Parathyroid adenoma (tissue), 2 donors: Measurements from ENCODE around the gene C10orf67.

Experiments used
- H2AFZ ChIP-seq: fragments of 300-600 bp; sonication (generic); one replicate; pipeline ENCODE4 v1.7.0; 2017; ENCODE audit warnings: antibody characterized with exemption, mild to moderate bottlenecking
- H3K27ac ChIP-seq: fragments of 300-600 bp; sonication (generic); one replicate; pipeline ENCODE4 v1.7.0; 2017
- H3K27me3 ChIP-seq: fragments of 300-600 bp; sonication (generic); one replicate; pipeline ENCODE4 v1.7.0; 2017; ENCODE audit warnings: low read length; ENCODE audit not compliant: control insufficient read depth, insufficient read depth
- H3K36me3 ChIP-seq: fragments of 300-600 bp; sonication (generic); one replicate; pipeline ENCODE4 v1.7.0; 2017; ENCODE audit warnings: low read length; ENCODE audit not compliant: control insufficient read depth, insufficient read depth
- H3K4me1 ChIP-seq: fragments of 300-600 bp; sonication (generic); one replicate; pipeline ENCODE4 v1.7.0; 2017; ENCODE audit warnings: control low read depth
- H3K4me2 ChIP-seq: fragments of 300-600 bp; sonication (generic); one replicate; pipeline ENCODE4 v1.7.0; 2017; ENCODE audit warnings: low read length
- H3K4me3 ChIP-seq: fragments of 300-600 bp; sonication (generic); one replicate; pipeline ENCODE4 v1.7.0; 2017; ENCODE audit warnings: low read depth, low read length
- H3K79me2 ChIP-seq: fragments of 300-600 bp; sonication (generic); one replicate; pipeline ENCODE4 v1.7.0; 2017; ENCODE audit warnings: control low read depth
- H3K9ac ChIP-seq: fragments of 300-600 bp; sonication (generic); one replicate; pipeline ENCODE4 v1.7.0; 2017; ENCODE audit warnings: mild to moderate bottlenecking
- H3K9me3 ChIP-seq: fragments of 300-600 bp; sonication (generic); one replicate; pipeline ENCODE4 v1.7.0; 2017; ENCODE audit warnings: low read length; ENCODE audit not compliant: control insufficient read depth
- TF ChIP-seq, protein P1 (sequence below): fragments of 300-600 bp; sonication (generic); IDR thresholded peaks from one replicate; pipeline ENCODE4 v1.7.0; 2017; ENCODE audit warnings: antibody characterized with exemption, mild to moderate bottlenecking
- donor health status: primary hyperparathyroidism.

The C10orf67 gene

GRCh38 chr10:23293145-23293724, 51.4 kb downstream of the C10orf67 start:
- no peaks in the 10 kb centered on the region for H3K79me2 ChIP-seq
- H3K36me3 ChIP-seq: no peaks in the 10 kb centered on the region
- TF ChIP-seq, protein P1, sequence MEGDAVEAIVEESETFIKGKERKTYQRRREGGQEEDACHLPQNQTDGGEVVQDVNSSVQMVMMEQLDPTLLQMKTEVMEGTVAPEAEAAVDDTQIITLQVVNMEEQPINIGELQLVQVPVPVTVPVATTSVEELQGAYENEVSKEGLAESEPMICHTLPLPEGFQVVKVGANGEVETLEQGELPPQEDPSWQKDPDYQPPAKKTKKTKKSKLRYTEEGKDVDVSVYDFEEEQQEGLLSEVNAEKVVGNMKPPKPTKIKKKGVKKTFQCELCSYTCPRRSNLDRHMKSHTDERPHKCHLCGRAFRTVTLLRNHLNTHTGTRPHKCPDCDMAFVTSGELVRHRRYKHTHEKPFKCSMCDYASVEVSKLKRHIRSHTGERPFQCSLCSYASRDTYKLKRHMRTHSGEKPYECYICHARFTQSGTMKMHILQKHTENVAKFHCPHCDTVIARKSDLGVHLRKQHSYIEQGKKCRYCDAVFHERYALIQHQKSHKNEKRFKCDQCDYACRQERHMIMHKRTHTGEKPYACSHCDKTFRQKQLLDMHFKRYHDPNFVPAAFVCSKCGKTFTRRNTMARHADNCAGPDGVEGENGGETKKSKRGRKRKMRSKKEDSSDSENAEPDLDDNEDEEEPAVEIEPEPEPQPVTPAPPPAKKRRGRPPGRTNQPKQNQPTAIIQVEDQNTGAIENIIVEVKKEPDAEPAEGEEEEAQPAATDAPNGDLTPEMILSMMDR: no peak
- no peaks in the 10 kb centered on the region for H3K4me1 ChIP-seq
- H3K27me3 ChIP-seq: no peaks in the 10 kb centered on the region
- no peak overlapping the region for H3K9ac ChIP-seq
- H3K27ac ChIP-seq: no peak overlapping the region
- H3K4me2 ChIP-seq: no peak overlapping the region
- no peaks in the 10 kb centered on the region for H3K9me3 ChIP-seq
- H3K4me3 ChIP-seq: no peak overlapping the region
- H2AFZ ChIP-seq: no peak overlapping the region

DNA sequence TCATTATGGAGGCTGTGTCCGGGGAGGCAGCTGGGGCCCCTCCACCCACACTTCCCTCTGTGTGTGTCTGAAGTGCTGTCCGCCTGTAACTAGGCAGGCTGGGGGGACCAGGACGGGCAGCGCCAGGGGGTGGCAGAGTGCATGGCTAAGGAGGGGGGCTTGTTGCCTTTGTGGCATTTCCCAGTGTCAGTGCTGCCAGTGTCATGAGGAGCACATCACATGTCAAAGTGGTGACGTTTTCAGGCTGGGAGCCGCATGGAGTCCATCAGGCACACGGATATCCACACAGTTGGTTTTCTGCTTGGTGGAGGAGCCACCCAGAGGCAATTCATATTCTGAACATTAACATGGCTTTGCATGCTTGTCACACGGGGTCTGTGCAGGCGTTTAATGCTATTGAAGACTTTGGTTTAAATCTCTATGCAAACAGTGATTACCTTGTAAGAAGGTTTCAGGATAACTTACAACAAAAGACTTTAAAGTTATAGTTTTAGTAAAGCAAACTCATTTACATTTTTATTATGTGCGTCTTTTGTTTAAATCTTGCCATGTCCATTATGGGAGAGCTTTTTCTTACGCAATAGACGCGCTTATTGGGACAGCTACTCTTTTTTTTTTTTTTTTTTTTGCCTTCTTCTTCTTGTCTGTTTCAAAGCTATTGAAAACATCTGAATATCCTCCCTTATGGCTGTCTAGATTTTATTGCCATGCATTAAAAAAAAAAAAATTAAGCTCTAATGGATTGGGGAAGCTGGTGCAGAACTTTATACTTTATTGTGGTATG, 52.9 kb downstream of the C10orf67 start:
- H3K79me2 ChIP-seq: no peaks in the 10 kb centered on the region
- H2AFZ ChIP-seq: no peak overlapping the region
- H3K4me3 ChIP-seq: no peak overlapping the region
- TF ChIP-seq, protein P1: no peak
- H3K27me3 ChIP-seq: no peaks in the 10 kb centered on the region
- no peaks in the 10 kb centered on the region for H3K9me3 ChIP-seq
- H3K4me1 ChIP-seq: no peaks in the 10 kb centered on the region
- H3K36me3 ChIP-seq: no peaks in the 10 kb centered on the region
- H3K4me2 ChIP-seq: no peak overlapping the region
- H3K9ac ChIP-seq: no peak overlapping the region
- no peak overlapping the region for H3K27ac ChIP-seq

- no peaks in the 10 kb centered on the region for H3K9me3 ChIP-seq
- TF ChIP-seq, protein P1: no peak
- H3K4me1 ChIP-seq: no peaks in the 10 kb centered on the region
Observed at GRCh38 chr10:23284674-23285335, 59.8 kb downstream of the C10orf67 start.

GRCh38 chr10:23284155-23284554, 60.4 kb downstream of the C10orf67 start:
- Histone ChIP-seq H3K4me2 (no peak overlapping the region), H3K9ac (no peak overlapping the region), H3K4me1 (no peaks in the 10 kb centered on the region), H3K79me2 (no peaks in the 10 kb centered on the region), H3K9me3 (no peaks in the 10 kb centered on the region), H3K27me3 (no peaks in the 10 kb centered on the region), H3K36me3 (no peaks in the 10 kb centered on the region), H3K27ac (no peak overlapping the region), H2AFZ (no peak overlapping the region), H3K4me3 (no peak overlapping the region)
- TF ChIP-seq, protein P1: no peak

More at GRCh38 chr10:23284674-23285335, 59.8 kb downstream of the C10orf67 start:
- Histone ChIP-seq H3K4me2 (no peak overlapping the region), H3K36me3 (no peaks in the 10 kb centered on the region), H3K4me3 (no peak overlapping the region), H2AFZ (no peak overlapping the region), H3K27me3 (no peaks in the 10 kb centered on the region), H3K27ac (no peak overlapping the region), H3K9ac (no peak overlapping the region), H3K79me2 (no peaks in the 10 kb centered on the region)
